BE2C (cell line): ENCODE measurements around the gene CGAS.

Source experiments
- DNase-seq: peaks from one replicate; pipeline ENCODE4 v3.0.0-alpha.2; 2020
- H3K27me3 ChIP-seq: fragments of 250-450 bp; sonication (Bioruptor Pico); 2 replicates; pipeline ENCODE4 v1.5.1; 2020; ENCODE audit warnings: mild to moderate bottlenecking
- H3K36me3 ChIP-seq: fragments of 250-450 bp; sonication (Bioruptor Pico); 2 replicates; pipeline ENCODE4 v1.5.1; 2020; ENCODE audit warnings: mild to moderate bottlenecking
- H3K4me1 ChIP-seq: fragments of 250-450 bp; sonication (Bioruptor Pico); 2 replicates; pipeline ENCODE4 v1.5.1; 2020
- H3K4me3 ChIP-seq: 2 replicates; pipeline ENCODE4 v1.5.1; 2011; ENCODE audit warnings: low read depth, low read length
- H3K9me3 ChIP-seq: fragments of 250-450 bp; sonication (Bioruptor Pico); 2 replicates; pipeline ENCODE4 v1.5.1; 2020
- TF ChIP-seq, protein P1 (sequence below): IDR thresholded peaks from 2 replicates; pipeline ENCODE4 v1.5.1; 2012; ENCODE audit warnings: mild to moderate bottlenecking, low read depth, low read length

CGAS gene

DNA sequence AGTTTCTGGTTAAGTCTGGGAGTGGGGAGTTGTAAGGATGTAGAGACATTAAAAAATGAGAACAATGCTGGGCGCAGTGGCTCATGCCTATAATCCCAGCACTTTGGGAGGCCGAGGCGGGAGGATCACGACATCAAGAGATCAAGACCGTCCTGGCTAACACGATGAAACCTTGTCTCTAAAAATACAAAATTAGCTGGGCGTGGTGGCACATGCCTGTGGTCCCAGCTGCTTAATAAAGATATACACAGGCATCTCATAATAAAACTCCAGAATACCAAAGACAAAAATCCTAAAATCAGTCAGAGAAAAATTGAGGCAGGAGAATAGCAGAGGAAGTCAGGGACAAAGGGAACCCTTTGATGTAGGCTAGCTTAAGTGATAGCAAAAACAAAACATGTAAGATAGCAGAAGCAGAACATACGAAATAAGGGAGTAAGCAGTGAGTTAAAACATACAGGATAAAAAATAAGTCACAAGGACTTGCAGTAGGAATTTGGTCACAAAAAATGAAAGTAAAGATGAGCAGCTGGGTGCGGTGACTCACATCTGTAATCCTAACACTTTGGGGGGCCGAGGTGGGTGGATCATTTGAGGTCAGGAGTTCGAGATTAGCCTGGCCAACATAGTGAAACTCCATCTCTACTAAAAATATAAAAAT, 33.9 kb downstream of the CGAS start:
- no peaks in the 10 kb centered on the region for H3K36me3 ChIP-seq
- no peak for DNase-seq
- H3K4me1 ChIP-seq: no peaks in the 10 kb centered on the region
- no peaks in the 10 kb centered on the region for H3K27me3 ChIP-seq
- H3K4me3 ChIP-seq: no peak overlapping the region
- no peaks in the 10 kb centered on the region for H3K9me3 ChIP-seq
- TF ChIP-seq, protein P1, sequence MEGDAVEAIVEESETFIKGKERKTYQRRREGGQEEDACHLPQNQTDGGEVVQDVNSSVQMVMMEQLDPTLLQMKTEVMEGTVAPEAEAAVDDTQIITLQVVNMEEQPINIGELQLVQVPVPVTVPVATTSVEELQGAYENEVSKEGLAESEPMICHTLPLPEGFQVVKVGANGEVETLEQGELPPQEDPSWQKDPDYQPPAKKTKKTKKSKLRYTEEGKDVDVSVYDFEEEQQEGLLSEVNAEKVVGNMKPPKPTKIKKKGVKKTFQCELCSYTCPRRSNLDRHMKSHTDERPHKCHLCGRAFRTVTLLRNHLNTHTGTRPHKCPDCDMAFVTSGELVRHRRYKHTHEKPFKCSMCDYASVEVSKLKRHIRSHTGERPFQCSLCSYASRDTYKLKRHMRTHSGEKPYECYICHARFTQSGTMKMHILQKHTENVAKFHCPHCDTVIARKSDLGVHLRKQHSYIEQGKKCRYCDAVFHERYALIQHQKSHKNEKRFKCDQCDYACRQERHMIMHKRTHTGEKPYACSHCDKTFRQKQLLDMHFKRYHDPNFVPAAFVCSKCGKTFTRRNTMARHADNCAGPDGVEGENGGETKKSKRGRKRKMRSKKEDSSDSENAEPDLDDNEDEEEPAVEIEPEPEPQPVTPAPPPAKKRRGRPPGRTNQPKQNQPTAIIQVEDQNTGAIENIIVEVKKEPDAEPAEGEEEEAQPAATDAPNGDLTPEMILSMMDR: no peak

GRCh38 chr6:73413102-73413501, 39.0 kb downstream of the CGAS start:
- no peak for DNase-seq
- Histone ChIP-seq H3K9me3 (no peaks in the 10 kb centered on the region), H3K36me3 (no peaks in the 10 kb centered on the region), H3K27me3 (no peaks in the 10 kb centered on the region), H3K4me3 (no peak overlapping the region), H3K4me1 (no peaks in the 10 kb centered on the region)
- TF ChIP-seq, protein P1: no peak

GRCh38 chr6:73409395-73409794, 42.7 kb downstream of the CGAS start:
- no peaks in the 10 kb centered on the region for H3K27me3 ChIP-seq
- TF ChIP-seq, protein P1: no peak
- DNase-seq: no peak
- no peaks in the 10 kb centered on the region for H3K9me3 ChIP-seq
- no peaks in the 10 kb centered on the region for H3K36me3 ChIP-seq
- H3K4me1 ChIP-seq: no peaks in the 10 kb centered on the region
- no peak overlapping the region for H3K4me3 ChIP-seq

DNA sequence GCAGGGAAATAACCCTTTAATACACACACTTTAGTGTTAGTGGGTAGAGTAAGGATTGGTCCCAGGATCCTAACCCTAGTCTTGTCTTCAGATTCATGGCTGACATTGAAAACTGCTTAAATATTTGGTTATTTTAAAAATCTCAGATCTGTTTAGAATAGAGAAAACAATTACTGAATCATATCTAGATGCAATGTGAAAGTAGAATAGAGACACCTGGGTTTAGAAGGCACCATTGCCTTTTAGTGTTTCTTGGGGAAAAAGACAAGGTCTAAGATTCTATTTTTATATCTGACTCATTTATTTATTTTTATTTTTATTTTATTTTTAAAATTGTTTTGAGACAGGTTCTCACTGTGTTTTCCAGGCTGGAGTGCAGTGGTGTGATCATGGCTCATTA, 51.4 kb downstream of the CGAS start:
- TF ChIP-seq, protein P1: no peak
- DNase-seq: no peak
- Histone ChIP-seq H3K9me3 (no peaks in the 10 kb centered on the region), H3K4me1 (no peaks in the 10 kb centered on the region), H3K27me3 (no peaks in the 10 kb centered on the region), H3K36me3 (no peaks in the 10 kb centered on the region), H3K4me3 (no peak overlapping the region)

GRCh38 chr6:73395875-73396274, 56.2 kb downstream of the CGAS start:
- TF ChIP-seq, protein P1: no peak
- no peak for DNase-seq
- H3K4me1 ChIP-seq: no peaks in the 10 kb centered on the region
- no peaks in the 10 kb centered on the region for H3K9me3 ChIP-seq
- no peaks in the 10 kb centered on the region for H3K36me3 ChIP-seq
- H3K4me3 ChIP-seq: no peak overlapping the region
- no peaks in the 10 kb centered on the region for H3K27me3 ChIP-seq

GRCh38 chr6:73394577-73395354, 57.3 kb downstream of the CGAS start, which contains the start of gene DDX43:
Gene DDX43 (plus strand): TSS chr6:73394828. CDS start chr6:73394906, 78 bp downstream.
- Histone ChIP-seq H3K36me3 (no peaks in the 10 kb centered on the region), H3K4me1 (no peaks in the 10 kb centered on the region), H3K27me3 (no peaks in the 10 kb centered on the region), H3K4me3 (no peak within 1 kb of the TSS), H3K9me3 (no peaks in the 10 kb centered on the region)
- TF ChIP-seq, protein P1: no peak
- no peak for DNase-seq
